DOHH2 (cell line): Measurements from ENCODE around the gene CYP4F11.

Source experiments
- H3F3A ChIP-seq: fragments of 200-600 bp; sonication (generic), shearing (Covaris generic); 2 replicates; pipeline ENCODE4 v1.6.0; 2016; ENCODE audit warnings: antibody characterized with exemption, mild to moderate bottlenecking; ENCODE audit not compliant: control insufficient read depth, insufficient read depth
- H3K27ac ChIP-seq: fragments of 200-600 bp; sonication (generic); 2 replicates; pipeline ENCODE4 v1.5.1; 2014; ENCODE audit warnings: low read depth, mild to moderate bottlenecking, low read length, moderate library complexity
- H3K27me3 ChIP-seq: fragments of 200-600 bp; sonication (generic); 2 replicates; pipeline ENCODE4 v1.6.1; 2014; ENCODE audit warnings: mild to moderate bottlenecking, low read length, mixed read lengths; ENCODE audit not compliant: control insufficient read depth
- H3K36me3 ChIP-seq: fragments of 200-600 bp; sonication (generic); 2 replicates; pipeline ENCODE4 v1.6.1; 2014; ENCODE audit warnings: mild to moderate bottlenecking, low read length, moderate library complexity, mixed read lengths; ENCODE audit not compliant: control insufficient read depth
- H3K4me1 ChIP-seq: fragments of 200-600 bp; sonication (generic); 2 replicates; pipeline ENCODE4 v1.6.1; 2014; ENCODE audit warnings: mild to moderate bottlenecking, low read length, mixed read lengths; ENCODE audit not compliant: control insufficient read depth
- H3K4me2 ChIP-seq: fragments of 200-600 bp; sonication (generic); 2 replicates; pipeline ENCODE4 v1.6.0; 2014; ENCODE audit warnings: mild to moderate bottlenecking, low read length, moderate library complexity
- H3K4me3 ChIP-seq: fragments of 200-600 bp; sonication (generic); 2 replicates; pipeline ENCODE4 v1.5.1; 2014; ENCODE audit warnings: mild to moderate bottlenecking, low read length, mixed read lengths
- H3K79me2 ChIP-seq: fragments of 200-600 bp; sonication (generic); 2 replicates; pipeline ENCODE4 v1.6.1; 2014; ENCODE audit warnings: mild to moderate bottlenecking, low read length, mixed read lengths; ENCODE audit not compliant: control insufficient read depth
- H3K9me2 ChIP-seq: fragments of 200-600 bp; sonication (generic); replicated peaks from 2 replicates; pipeline ENCODE4 v1.6.1; 2014; ENCODE audit warnings: mild to moderate bottlenecking, low read length, mixed read lengths; ENCODE audit not compliant: control insufficient read depth
- H3K9me3 ChIP-seq: fragments of 200-600 bp; sonication (generic); 2 replicates; pipeline ENCODE4 v1.6.1; 2014; ENCODE audit warnings: antibody characterized with exemption, low read length, mixed read lengths; ENCODE audit not compliant: control insufficient read depth, insufficient read depth
- H4K20me1 ChIP-seq: fragments of 200-600 bp; sonication (generic); 2 replicates; pipeline ENCODE4 v1.6.0; 2014; ENCODE audit warnings: low read depth, mild to moderate bottlenecking, antibody characterized with exemption, low read length, moderate library complexity; ENCODE audit not compliant: control insufficient read depth, insufficient read depth
- EZH2phosphoT487 ChIP-seq: fragments of 200-600 bp; sonication (generic); IDR thresholded peaks from 2 replicates; pipeline ENCODE4 v1.6.1; 2017; ENCODE audit warnings: borderline replicate concordance, mild to moderate bottlenecking, antibody characterized with exemption, low read length, moderate library complexity, mixed read lengths
- TF ChIP-seq, protein P1 (sequence below): fragments of 200-600 bp; sonication (generic); IDR thresholded peaks from one replicate; pipeline ENCODE4 v1.5.1; 2014; ENCODE audit warnings: antibody characterized with exemption, mild to moderate bottlenecking, low read depth, low read length; ENCODE audit not compliant: poor library complexity, severe bottlenecking

The CYP4F11 gene

GRCh38 chr19:15866636-15867035 is 67.7 kb downstream of the CYP4F11 start:
- H3K9me3 ChIP-seq: no peaks in the 10 kb centered on the region
- no peak overlapping the region for H3K4me2 ChIP-seq
- no peaks in the 10 kb centered on the region for H3K27me3 ChIP-seq
- H3F3A ChIP-seq: no peaks in the 10 kb centered on the region
- H3K4me1 ChIP-seq: peaks cover 11% of the 10 kb centered on the region
- no peaks in the 10 kb centered on the region for H3K9me2 ChIP-seq
- no peak for TF ChIP-seq EZH2phosphoT487
- TF ChIP-seq, protein P1, sequence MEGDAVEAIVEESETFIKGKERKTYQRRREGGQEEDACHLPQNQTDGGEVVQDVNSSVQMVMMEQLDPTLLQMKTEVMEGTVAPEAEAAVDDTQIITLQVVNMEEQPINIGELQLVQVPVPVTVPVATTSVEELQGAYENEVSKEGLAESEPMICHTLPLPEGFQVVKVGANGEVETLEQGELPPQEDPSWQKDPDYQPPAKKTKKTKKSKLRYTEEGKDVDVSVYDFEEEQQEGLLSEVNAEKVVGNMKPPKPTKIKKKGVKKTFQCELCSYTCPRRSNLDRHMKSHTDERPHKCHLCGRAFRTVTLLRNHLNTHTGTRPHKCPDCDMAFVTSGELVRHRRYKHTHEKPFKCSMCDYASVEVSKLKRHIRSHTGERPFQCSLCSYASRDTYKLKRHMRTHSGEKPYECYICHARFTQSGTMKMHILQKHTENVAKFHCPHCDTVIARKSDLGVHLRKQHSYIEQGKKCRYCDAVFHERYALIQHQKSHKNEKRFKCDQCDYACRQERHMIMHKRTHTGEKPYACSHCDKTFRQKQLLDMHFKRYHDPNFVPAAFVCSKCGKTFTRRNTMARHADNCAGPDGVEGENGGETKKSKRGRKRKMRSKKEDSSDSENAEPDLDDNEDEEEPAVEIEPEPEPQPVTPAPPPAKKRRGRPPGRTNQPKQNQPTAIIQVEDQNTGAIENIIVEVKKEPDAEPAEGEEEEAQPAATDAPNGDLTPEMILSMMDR: no peak
- no peak overlapping the region for H3K27ac ChIP-seq
- H4K20me1 ChIP-seq: no peaks in the 10 kb centered on the region
- H3K79me2 ChIP-seq: no peaks in the 10 kb centered on the region
- no peak overlapping the region for H3K4me3 ChIP-seq
- no peaks in the 10 kb centered on the region for H3K36me3 ChIP-seq

GRCh38 chr19:15864824-15865223 is 69.5 kb downstream of the CYP4F11 start:
- no peaks in the 10 kb centered on the region for H3K9me3 ChIP-seq
- no peaks in the 10 kb centered on the region for H3K27me3 ChIP-seq
- H3K27ac ChIP-seq: no peak overlapping the region
- H3K4me3 ChIP-seq: no peak overlapping the region
- H3K36me3 ChIP-seq: no peaks in the 10 kb centered on the region
- no peak overlapping the region for H3K4me2 ChIP-seq
- H3K79me2 ChIP-seq: no peaks in the 10 kb centered on the region
- no peaks in the 10 kb centered on the region for H3K9me2 ChIP-seq
- H4K20me1 ChIP-seq: no peaks in the 10 kb centered on the region
- H3F3A ChIP-seq: no peaks in the 10 kb centered on the region
- H3K4me1 ChIP-seq: no peaks in the 10 kb centered on the region
- TF ChIP-seq, protein P1: no peak
- TF ChIP-seq EZH2phosphoT487: no peak

DNA sequence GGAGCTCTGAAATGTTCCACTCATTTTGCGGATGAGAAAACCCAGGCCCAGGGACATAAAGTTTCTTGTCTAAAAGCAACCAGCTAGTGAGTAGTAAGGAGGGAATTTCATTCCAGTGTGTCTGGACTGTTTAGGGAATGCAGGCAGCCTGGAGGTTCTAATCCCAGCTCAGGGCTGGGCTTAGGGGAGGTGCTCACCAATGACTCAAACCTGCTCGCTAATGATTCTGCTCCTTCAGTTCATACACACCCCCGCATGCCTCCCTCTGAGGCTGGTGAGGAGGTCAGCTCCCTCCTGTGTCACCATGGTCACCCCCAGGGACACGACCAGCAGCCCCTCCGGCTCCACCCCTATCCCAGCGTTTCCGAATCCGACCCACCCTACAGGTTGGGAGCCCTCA is 71.1 kb downstream of the CYP4F11 start:
- no peak for TF ChIP-seq EZH2phosphoT487
- TF ChIP-seq, protein P1: no peak
- no peak overlapping the region for H3K4me2 ChIP-seq
- no peaks in the 10 kb centered on the region for H3K27me3 ChIP-seq
- no peaks in the 10 kb centered on the region for H4K20me1 ChIP-seq
- no peak overlapping the region for H3K27ac ChIP-seq
- no peaks in the 10 kb centered on the region for H3K79me2 ChIP-seq
- no peaks in the 10 kb centered on the region for H3K9me3 ChIP-seq
- H3K4me3 ChIP-seq: no peak overlapping the region
- H3K36me3 ChIP-seq: no peaks in the 10 kb centered on the region
- H3F3A ChIP-seq: no peaks in the 10 kb centered on the region
- no peaks in the 10 kb centered on the region for H3K4me1 ChIP-seq
- no peaks in the 10 kb centered on the region for H3K9me2 ChIP-seq

DNA sequence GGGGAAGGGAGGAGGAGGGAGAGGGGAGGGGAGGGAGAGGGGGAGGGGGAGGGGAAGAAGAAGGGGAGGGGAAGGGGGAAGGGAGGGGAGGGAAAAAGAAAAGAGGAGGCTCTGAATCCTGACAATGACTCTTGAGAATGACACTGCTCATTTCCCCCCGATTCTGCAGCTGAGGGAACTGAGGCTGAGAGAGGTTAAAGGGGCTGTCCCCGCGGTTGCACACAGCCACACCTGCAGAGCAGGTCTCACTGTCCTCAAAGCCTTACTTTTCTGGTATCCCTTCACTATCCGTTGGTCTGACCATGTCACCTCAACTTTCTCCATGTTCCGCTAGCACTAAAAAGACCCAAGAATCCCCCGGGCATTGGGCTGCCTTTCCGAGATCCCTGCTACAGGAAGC is 71.9 kb downstream of the CYP4F11 start:
- H3K79me2 ChIP-seq: no peaks in the 10 kb centered on the region
- H3K4me2 ChIP-seq: no peak overlapping the region
- H3K9me3 ChIP-seq: no peaks in the 10 kb centered on the region
- H3K9me2 ChIP-seq: no peaks in the 10 kb centered on the region
- no peaks in the 10 kb centered on the region for H3F3A ChIP-seq
- no peaks in the 10 kb centered on the region for H4K20me1 ChIP-seq
- H3K4me1 ChIP-seq: no peaks in the 10 kb centered on the region
- no peaks in the 10 kb centered on the region for H3K36me3 ChIP-seq
- no peaks in the 10 kb centered on the region for H3K27me3 ChIP-seq
- no peak overlapping the region for H3K4me3 ChIP-seq
- no peak overlapping the region for H3K27ac ChIP-seq
- TF ChIP-seq EZH2phosphoT487: no peak
- TF ChIP-seq, protein P1: no peak
